GM06990 (cell line): ENCODE data around the gene OR6C4.
"Not testable (repeated sequence)": the region's sequence is repeated elsewhere in the genome, so short reads cannot be mapped to it uniquely, and the experiment has no call there.

Experiments
- DNase-seq: peaks from one replicate; pipeline ENCODE4 v3.0.0-alpha.2; 2011; ENCODE audit not compliant: insufficient read length; ENCODE audit errors: extremely low read depth
- H3K27me3 ChIP-seq: replicated peaks from 2 replicates; pipeline ENCODE4 v1.6.0; 2011; ENCODE audit warnings: low read length; ENCODE audit not compliant: control insufficient read depth, insufficient read depth
- H3K36me3 ChIP-seq: 2 replicates; pipeline ENCODE4 v1.5.1; 2011; ENCODE audit warnings: low read length; ENCODE audit not compliant: control insufficient read depth, insufficient read depth
- H3K4me3 ChIP-seq: replicated peaks from 2 replicates; pipeline ENCODE4 v1.5.1; 2011; ENCODE audit warnings: low read depth, mild to moderate bottlenecking, control low read depth, low read length
- CTCF ChIP-seq: IDR thresholded peaks from 2 replicates; pipeline ENCODE4 v1.5.1; 2011; ENCODE audit warnings: low read length, control low read depth, mild to moderate bottlenecking, inconsistent platforms; ENCODE audit not compliant: insufficient read depth, poor library complexity, severe bottlenecking

Gene OR6C4

GRCh38 chr12:55548756-55549155 is 646 bp upstream of the OR6C4 start:
- H3K36me3 ChIP-seq, result no peaks in the 10 kb centered on the region
- no peak for DNase-seq

GRCh38 chr12:55554296-55554695 is 4.9 kb downstream of the OR6C4 start:
- no peaks in the 10 kb centered on the region for H3K27me3 ChIP-seq
- no peaks in the 10 kb centered on the region for H3K36me3 ChIP-seq
- no peak overlapping the region for H3K4me3 ChIP-seq
- DNase-seq, result no peak
- no peak for TF ChIP-seq CTCF

More at GRCh38 chr12:55548756-55549155, 646 bp upstream of the OR6C4 start:
- H3K4me3 ChIP-seq, result no peak overlapping the region
- no peak for TF ChIP-seq CTCF
- no peaks in the 10 kb centered on the region for H3K27me3 ChIP-seq

GRCh38 chr12:55570060-55570459 is 20.7 kb downstream of the OR6C4 start:
- H3K27me3 ChIP-seq, DNase-seq, H3K4me3 ChIP-seq, H3K36me3 ChIP-seq: not testable (repeated sequence)

- not testable (repeated sequence) for H3K27me3 ChIP-seq, DNase-seq, H3K4me3 ChIP-seq, H3K36me3 ChIP-seq
Observed at GRCh38 chr12:55570689-55571088, 21.3 kb downstream of the OR6C4 start.

- Histone ChIP-seq H3K27me3 (no peaks in the 10 kb centered on the region), H3K4me3 (no peak within 1 kb of the TSS), H3K36me3 (no peaks in the 10 kb centered on the region)
- DNase-seq, result no peak
- TF ChIP-seq CTCF, result no peak
Observed at GRCh38 chr12:55572168-55572567, 22.8 kb downstream of the OR6C4 start, which contains the start of gene OR2AP1. Gene OR2AP1, plus strand, starts transcription at chr12:55572468. Its CDS starts 1,947 bp downstream, at chr12:55574415.

- H3K4me3 ChIP-seq, result no peak overlapping the region
- DNase-seq, result no peak
- H3K36me3 ChIP-seq, result no peaks in the 10 kb centered on the region
- TF ChIP-seq CTCF, result no peak
- H3K27me3 ChIP-seq, result no peaks in the 10 kb centered on the region
Observed at GRCh38 chr12:55582066-55582465, 32.7 kb downstream of the OR6C4 start.

- DNase-seq, result no peak
- H3K4me3 ChIP-seq, result no peak overlapping the region
- H3K36me3 ChIP-seq, result no peaks in the 10 kb centered on the region
- TF ChIP-seq CTCF, result no peak
- H3K27me3 ChIP-seq, result no peaks in the 10 kb centered on the region
Observed at GRCh38 chr12:55585817-55586216, 36.4 kb downstream of the OR6C4 start.

GRCh38 chr12:55590152-55590551 is 40.8 kb downstream of the OR6C4 start:
- H3K27me3 ChIP-seq, H3K4me3 ChIP-seq, DNase-seq, H3K36me3 ChIP-seq: not testable (repeated sequence)
